ENCODE data around the gene EML4. TPM values are rescaled to one million over a fixed set of nuclear protein-coding genes. Genes with fewer than 3 reads are reported as not detected.

Gene EML4
- total RNA-seq, 4 donors from 2014 or later = 20.8 to 29.8 (median 25.3) TPM

- Histone ChIP-seq H3K36me3 (peaks cover 0 to 4% (median 0%) of the 10 kb centered on the region in 3 donors), H3K27ac (no peak overlapping the region), H3K4me3 (no peak overlapping the region), H3K4me1 (peaks cover 0 to 8% (median 0%) of the 10 kb centered on the region in 4 donors), H3K9me3 (no peaks in the 10 kb centered on the region), H3K27me3 (no peaks in the 10 kb centered on the region)
- TF ChIP-seq EP300 (IDR thresholded peaks at IDR 0.05) (no peak), POLR2A (IDR thresholded peaks at IDR 0.05) (no peak), CTCF (IDR thresholded peaks at IDR 0.05) (no peak)
- 92 to 95% methylated on average over 4 of the region's 4 CpGs for WGBS, 2 donors
- no peak for DNase-seq (ENCODE audit: low spot score in 2 of 2)
Observed at GRCh38 chr2:42245396-42245795, 76.2 kb downstream of the EML4 start.

GRCh38 chr2:42246562-42246961, 77.4 kb downstream of the EML4 start:
- Histone ChIP-seq H3K9me3 (no peaks in the 10 kb centered on the region), H3K4me1 (peaks cover 0 to 8% (median 0%) of the 10 kb centered on the region in 4 donors), H3K4me3 (no peak overlapping the region), H3K36me3 (peaks cover 0 to 4% (median 0%) of the 10 kb centered on the region in 3 donors), H3K27ac (no peak overlapping the region), H3K27me3 (no peaks in the 10 kb centered on the region)
- no peak for DNase-seq (ENCODE audit: low spot score in 2 of 2)
- 77 to 82% methylated on average over 1 of the region's 1 CpG for WGBS, 2 donors
- TF ChIP-seq EP300 (IDR thresholded peaks at IDR 0.05) (no peak), CTCF (IDR thresholded peaks at IDR 0.05) (no peak), POLR2A (IDR thresholded peaks at IDR 0.05) (no peak)

- Histone ChIP-seq H3K27me3 (no peaks in the 10 kb centered on the region), H3K4me3 (no peak overlapping the region), H3K36me3 (peaks cover 0 to 4% (median 0%) of the 10 kb centered on the region in 3 donors), H3K4me1 (peaks cover 0 to 8% (median 0%) of the 10 kb centered on the region in 4 donors), H3K9me3 (no peaks in the 10 kb centered on the region), H3K27ac (no peak overlapping the region)
- 66 to 67% methylated on average over 1 of the region's 1 CpG for WGBS, 2 donors
- no peak for TF ChIP-seq POLR2A (IDR thresholded peaks at IDR 0.05)
- TF ChIP-seq EP300 (IDR thresholded peaks at IDR 0.05) = no peak
- TF ChIP-seq CTCF (IDR thresholded peaks at IDR 0.05) = no peak
- no peak for DNase-seq (ENCODE audit: low spot score in 2 of 2)
Observed at GRCh38 chr2:42248846-42249245, 79.7 kb downstream of the EML4 start.

GRCh38 chr2:42249284-42249683, 80.1 kb downstream of the EML4 start:
- WGBS, 2 donors = 71 to 78% methylated on average over 2 of the region's 2 CpGs
- Histone ChIP-seq H3K27me3 (no peaks in the 10 kb centered on the region), H3K27ac (no peak overlapping the region), H3K36me3 (peaks cover 0 to 4% (median 0%) of the 10 kb centered on the region in 3 donors), H3K4me3 (no peak overlapping the region), H3K4me1 (peaks cover 0 to 8% (median 0%) of the 10 kb centered on the region in 4 donors), H3K9me3 (no peaks in the 10 kb centered on the region)
- no peak for DNase-seq (ENCODE audit: low spot score in 2 of 2)
- TF ChIP-seq CTCF (IDR thresholded peaks at IDR 0.05) (no peak), POLR2A (IDR thresholded peaks at IDR 0.05) (no peak), EP300 (IDR thresholded peaks at IDR 0.05) (no peak)

GRCh38 chr2:42249887-42250286, 80.7 kb downstream of the EML4 start:
- Histone ChIP-seq H3K4me1 (peaks cover 0 to 8% (median 0%) of the 10 kb centered on the region in 4 donors), H3K27me3 (no peaks in the 10 kb centered on the region), H3K27ac (no peak overlapping the region), H3K36me3 (peaks cover 0 to 4% (median 0%) of the 10 kb centered on the region in 3 donors), H3K9me3 (no peaks in the 10 kb centered on the region), H3K4me3 (no peak overlapping the region)
- TF ChIP-seq POLR2A (IDR thresholded peaks at IDR 0.05) (no peak), CTCF (IDR thresholded peaks at IDR 0.05) (no peak), EP300 (IDR thresholded peaks at IDR 0.05) (no peak)
- 36 to 39% methylated on average over 3 of the region's 3 CpGs for WGBS, 2 donors
- DNase-seq (ENCODE audit: low spot score in 2 of 2) = no peak

Data from tibial nerve (tissue), 4 donors.